ENCODE data around the gene TRIM44.
"Not testable (repeated sequence)": the region's sequence is repeated elsewhere in the genome, so short reads cannot be mapped to it uniquely, and the experiment has no call there.

Gene TRIM44

DNA sequence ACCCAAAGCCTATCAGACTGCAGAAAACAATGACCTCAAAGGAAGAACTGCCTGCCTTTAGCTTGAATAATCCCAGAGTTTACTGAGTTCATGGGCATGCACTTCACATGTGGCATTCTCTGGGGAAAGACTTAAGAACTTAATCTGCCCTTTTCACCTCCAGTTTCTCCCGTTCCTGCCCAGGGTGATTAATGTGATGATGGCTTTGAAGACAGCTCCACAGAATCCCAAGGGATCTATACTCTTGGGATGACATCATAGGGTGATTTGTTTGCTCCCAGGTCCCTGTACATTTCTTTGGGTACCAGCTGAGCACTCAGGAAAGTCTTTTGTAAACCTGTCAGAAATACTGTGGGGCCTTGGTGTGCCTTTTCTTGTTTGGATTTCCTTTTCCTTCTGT, 30.3 kb upstream of the TRIM44 start:
- no peak for DNase-seq (ENCODE audit: low read depth in 2 of 2)

DNA sequence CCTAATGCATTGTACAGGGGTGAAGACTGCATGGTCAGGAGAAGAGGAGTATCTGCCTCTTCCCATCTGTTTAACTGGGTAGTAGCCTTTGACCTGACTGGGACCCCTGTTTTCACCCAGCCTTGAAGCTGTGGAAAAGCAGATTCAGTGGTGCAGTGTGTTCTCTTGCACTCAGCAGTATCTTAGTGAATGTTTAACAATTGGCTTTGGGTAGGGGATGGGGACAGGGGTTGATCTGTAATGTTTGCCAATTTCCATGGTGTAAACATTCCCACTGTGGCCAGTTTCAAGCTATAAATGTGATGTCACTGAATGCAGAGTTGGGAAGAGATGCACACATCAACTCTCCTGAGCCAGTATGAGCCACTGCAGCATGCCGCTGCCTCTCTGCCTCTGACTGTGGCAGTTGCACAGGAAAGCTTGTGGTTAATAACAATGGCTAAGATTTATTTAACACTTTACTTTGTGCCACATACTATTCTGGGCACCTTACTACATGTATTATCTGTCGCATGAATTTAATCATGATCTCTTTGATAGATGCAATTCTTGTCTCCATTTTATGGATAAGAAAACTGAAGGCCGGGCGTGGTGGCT, 28.6 kb upstream of the TRIM44 start:
- DNase-seq (ENCODE audit: low read depth in 2 of 2), result no peak

DNA sequence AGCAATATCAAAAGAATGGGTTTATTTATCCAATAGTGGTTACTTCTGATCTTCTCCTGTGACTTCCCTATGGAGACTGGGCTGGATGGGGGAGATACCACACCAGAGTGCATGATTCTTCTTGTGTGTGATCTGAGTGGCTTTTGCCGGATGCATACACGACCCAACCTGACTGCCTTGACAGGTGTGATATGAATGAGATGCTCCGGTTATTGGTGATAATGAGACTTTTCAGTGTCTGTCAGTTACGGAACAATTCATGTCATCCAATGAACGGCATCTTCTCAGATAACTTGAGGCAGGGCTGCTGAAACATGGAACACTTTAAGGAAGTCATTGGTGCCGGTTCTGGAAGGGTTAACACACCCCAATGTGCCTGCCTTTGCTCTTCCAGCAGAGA, 26.6 kb upstream of the TRIM44 start:
- no peak for DNase-seq (ENCODE audit: low read depth in 2 of 2)

- no peak for DNase-seq (ENCODE audit: low read depth in 2 of 2)
Observed at GRCh38 chr11:35639591-35640179, 22.9 kb upstream of the TRIM44 start.

DNA sequence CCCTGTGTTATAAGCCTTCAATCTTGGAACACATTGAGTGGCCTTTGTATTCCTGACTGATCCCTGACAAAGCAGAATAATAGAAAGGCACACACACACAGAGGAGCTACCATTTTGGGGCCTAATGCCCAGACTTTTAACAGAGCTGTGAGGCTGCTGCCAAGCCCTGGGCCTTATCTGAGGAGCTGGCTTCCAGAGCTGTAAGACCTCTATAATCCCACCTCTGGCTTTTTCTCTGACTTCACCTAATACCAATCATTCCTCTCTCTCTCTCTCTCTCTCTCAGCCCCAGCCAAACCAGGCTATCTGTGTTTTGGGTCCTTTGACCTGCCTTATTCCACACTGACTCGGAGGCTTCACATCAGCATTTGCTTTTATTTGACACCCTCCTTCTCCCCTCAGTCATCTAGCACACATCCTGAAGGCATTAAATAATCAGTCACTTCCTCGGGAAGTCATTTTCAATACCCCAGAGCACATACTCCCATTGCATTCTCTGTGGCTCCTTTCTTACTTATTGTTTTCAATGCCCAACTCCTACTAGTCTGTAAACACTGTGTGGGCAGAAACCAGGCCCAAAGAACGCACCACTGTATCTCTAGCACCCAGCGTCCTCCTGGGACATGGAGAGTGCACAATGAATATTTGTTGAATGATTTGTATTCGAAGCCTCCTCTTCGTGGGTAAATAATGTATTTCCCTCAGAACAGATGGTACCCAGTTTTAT, 21.2 kb upstream of the TRIM44 start:
- no peak for DNase-seq (ENCODE audit: low read depth in 2 of 2)

DNA sequence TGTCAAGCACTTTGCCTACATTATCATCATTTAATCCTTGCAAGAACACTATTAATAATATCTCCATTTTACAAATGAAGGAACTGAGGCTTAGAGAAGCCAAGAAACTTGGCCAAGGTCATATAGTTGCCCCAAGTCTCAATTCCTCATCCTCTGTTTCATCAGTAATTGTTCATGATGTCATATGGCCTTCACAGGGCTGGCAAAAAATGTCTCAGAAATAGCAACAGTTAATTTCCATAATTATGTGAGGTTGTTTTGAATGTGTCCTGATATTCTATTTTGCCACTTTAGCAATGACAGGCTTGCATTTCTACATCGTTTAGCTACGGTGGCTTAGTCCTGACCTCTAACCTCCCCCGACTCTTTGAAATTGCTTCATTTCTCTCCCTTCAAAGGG, 20.6 kb upstream of the TRIM44 start:
- DNase-seq (ENCODE audit: low read depth in 2 of 2), result no peak

GRCh38 chr11:35647421-35648093, 15.0 kb upstream of the TRIM44 start:
- DNase-seq (ENCODE audit: low read depth in 2 of 2), result no peak

- DNase-seq (ENCODE audit: low read depth in 2 of 2), result no peak
Observed at GRCh38 chr11:35650006-35650405, 12.6 kb upstream of the TRIM44 start.

DNA sequence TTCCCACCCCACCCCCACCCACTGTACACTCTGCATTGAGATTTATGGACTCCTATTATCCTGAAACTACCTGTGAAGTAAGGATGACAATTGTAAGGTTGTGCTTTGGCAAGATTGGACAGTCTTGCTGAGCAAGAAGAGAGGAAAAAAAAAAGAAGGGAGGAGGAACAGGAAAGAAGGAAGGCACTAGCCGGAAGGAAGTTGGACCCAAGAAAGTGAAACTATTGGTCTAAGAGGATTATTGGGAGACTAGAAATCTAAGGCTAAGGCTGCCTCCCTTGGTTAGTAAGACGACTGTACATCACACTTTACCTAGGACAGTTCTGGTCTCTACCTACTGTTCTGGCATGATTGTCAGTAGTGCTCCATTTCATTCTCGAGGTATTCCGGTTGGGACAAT, 12.1 kb upstream of the TRIM44 start:
- DNase-seq (ENCODE audit: low read depth in 2 of 2), result no peak

DNA sequence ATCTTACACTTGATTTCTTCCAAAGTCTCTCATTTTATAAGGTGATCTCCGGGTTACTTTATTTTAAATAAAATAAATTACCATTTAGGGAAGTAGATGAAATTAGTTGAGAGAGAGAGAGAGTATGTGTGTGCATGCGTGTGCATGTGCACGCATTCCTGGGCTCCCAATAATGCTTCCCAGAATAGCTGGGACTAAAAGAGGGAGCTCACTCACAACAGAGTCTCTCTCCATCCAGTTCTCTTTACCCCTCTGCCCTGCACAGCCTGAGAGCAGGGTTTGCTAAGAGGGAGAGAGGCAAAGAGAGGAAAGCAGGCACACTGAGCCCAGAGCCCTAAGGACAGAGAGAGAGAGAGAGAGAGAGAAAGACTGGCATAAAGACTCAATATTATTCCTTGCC, 11.3 kb upstream of the TRIM44 start:
- no peak for DNase-seq (ENCODE audit: low read depth in 2 of 2)

DNA sequence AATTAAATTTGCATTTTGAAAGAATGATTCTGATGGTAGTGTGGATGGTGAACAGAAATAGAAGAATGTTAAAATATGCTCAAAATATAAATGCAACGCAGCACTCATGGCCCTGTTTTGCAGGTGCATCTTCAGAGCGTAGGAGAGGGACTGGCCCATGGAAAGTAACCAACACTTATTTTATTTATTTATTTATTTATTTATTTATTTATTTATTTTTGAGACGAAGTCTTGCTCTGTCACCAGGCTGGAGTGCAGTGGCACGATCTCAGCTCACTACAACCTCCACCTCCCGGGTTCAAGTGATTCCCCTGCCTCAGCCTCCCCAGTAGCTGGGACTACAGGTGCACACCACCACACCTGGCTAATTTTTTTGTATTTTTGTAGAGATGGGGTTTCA, 9.8 kb upstream of the TRIM44 start:
- DNase-seq (ENCODE audit: low read depth in 2 of 2), result not testable (repeated sequence)

GRCh38 chr11:35654711-35655110, 7.9 kb upstream of the TRIM44 start:
- DNase-seq (ENCODE audit: low read depth in 2 of 2), result no peak

GRCh38 chr11:35655254-35655653, 7.3 kb upstream of the TRIM44 start:
- no peak for DNase-seq (ENCODE audit: low read depth in 2 of 2)

DNA sequence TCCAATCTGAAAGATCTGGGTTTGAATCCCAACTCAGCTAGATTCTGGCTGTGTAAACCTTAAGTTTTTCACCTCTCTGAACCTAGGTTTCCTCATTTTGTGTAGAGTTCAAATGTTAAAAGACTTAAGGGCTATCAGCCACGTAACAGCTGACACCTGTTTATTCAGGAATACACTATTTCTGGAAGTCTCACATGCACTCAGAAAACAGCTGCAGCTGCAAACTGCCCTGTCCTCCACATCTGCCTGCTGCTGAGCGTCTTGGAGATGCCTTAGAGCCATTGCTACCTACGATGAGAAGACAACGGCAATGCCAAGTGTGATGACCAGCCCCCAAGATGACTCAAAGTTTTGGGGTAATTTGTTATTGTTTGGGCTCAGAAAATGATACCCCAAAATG, 6.7 kb upstream of the TRIM44 start:
- DNase-seq (ENCODE audit: low read depth in 2 of 2), result no peak

- DNase-seq (ENCODE audit: low read depth in 2 of 2), result no peak
Observed at GRCh38 chr11:35658020-35658948, 4.3 kb upstream of the TRIM44 start.

DNA sequence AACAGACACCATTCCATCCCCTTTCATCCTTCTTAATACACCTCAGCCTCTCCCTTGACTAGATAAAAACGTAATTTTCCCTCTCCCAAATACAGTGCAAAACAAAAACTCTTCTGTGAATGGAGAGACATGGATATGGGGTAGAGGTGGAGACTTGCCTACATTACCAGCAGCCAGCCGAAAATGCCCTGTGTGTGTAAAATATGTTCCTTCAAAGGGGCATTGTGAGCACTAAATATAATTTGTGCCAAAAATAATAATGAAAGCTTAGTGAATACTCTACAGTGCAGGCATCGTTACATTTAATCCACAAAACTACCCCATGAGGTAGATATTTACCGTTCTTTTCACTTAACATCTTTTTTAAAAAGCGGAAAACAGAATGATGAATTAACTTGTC, 1.0 kb upstream of the TRIM44 start:
- DNase-seq (ENCODE audit: low read depth in 2 of 2), result no peak

GRCh38 chr11:35662061-35662648, 420 bp upstream of the TRIM44 start:
- DNase-seq (ENCODE audit: low read depth in 2 of 2), result no peak

DNA sequence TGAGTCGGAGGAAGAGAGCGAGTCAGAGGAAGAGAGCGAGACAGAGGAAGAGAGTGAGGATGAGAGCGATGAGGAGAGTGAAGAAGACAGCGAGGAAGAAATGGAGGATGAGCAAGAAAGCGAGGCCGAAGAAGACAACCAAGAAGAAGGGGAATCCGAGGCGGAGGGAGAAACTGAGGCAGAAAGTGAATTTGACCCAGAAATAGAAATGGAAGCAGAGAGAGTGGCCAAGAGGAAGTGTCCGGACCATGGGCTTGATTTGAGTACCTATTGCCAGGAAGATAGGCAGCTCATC, 780 bp downstream of the TRIM44 start:
- no peak for DNase-seq (ENCODE audit: low read depth in 2 of 2)

GRCh38 chr11:35664977-35665441, 2.4 kb downstream of the TRIM44 start:
- no peak for DNase-seq (ENCODE audit: low read depth in 2 of 2)

DNA sequence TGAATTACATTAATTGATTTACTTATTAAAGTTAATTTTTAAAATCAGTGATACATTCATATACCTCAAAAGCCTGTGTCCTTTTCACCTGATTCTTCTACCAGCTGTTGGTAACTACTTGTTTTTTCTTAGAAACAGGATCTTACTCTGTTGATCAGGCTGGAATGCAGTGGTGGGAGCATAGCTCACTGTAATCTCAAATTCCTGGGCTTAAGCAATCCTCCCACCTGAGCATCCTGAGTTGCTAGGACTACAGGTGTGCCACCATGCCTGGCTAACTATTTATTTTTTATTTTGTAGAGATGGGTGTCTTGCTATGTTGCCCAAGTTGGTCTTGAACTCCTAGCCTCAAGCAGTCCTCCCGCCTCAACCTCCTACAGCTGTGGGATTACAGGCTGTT, 4.7 kb downstream of the TRIM44 start:
- DNase-seq (ENCODE audit: low read depth in 2 of 2), result no peak

GRCh38 chr11:35668350-35668749, 5.8 kb downstream of the TRIM44 start:
- not testable (repeated sequence) for DNase-seq (ENCODE audit: low read depth in 2 of 2)

All from fibroblast of skin of left biceps (primary cell).